Stimulated activated CD4-positive, alpha-beta T cell treated with anti-CD3 and anti-CD28 coated beads, Interleukin-4, amount 100 ng/mL, for 48 hours (primary cell): Measurements from ENCODE around the gene KCNMA1.

Source experiments
- DNase-seq, 2 donors: peaks; one replicate each; pipeline ENCODE4 v3.0.0-alpha.2; 2020; ENCODE audit warnings: low read depth in 2 of 2

Gene KCNMA1

GRCh38 chr10:77187376-77187999 is 450.1 kb downstream of the KCNMA1 start:
- DNase-seq: no peak

DNA sequence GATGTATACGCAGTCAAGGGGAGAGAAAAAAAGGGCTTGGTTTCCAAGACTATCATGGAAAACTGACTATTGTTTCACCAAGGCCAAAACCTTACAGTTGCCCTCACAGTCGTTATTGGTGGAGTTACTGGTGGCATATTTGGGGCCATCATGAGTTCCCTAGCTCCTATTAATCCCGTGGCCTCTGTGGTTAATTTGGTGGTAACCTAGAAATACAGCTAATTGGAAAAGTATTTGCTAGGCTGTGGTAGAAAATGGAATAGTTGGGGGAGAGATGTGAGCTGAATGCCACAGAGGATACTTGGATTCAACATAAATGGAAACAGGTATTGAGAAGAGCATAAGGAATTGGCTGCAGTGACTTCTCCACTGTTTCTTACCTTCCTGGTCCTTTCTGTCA is 450.7 kb downstream of the KCNMA1 start:
- no peak for DNase-seq

DNA sequence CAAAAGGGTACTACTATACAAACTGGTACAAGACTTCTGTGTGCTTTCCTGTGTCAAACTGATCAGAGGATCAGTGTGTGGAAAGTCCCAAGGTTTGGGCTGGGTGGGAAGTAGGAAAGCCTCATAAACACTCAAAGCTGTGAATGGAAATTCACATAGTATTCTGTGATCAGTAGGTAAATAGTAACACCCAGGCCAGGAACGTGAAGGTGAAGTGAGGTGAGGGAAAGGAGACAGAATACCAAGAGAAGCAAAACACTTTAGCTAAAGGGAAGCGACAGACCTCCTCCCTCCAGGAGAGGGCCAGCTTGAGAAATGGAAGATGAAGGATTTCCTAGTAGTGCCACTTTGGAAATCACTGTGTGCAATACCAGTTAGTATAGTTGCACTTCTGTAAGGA is 451.9 kb downstream of the KCNMA1 start:
- DNase-seq: no peak

DNA sequence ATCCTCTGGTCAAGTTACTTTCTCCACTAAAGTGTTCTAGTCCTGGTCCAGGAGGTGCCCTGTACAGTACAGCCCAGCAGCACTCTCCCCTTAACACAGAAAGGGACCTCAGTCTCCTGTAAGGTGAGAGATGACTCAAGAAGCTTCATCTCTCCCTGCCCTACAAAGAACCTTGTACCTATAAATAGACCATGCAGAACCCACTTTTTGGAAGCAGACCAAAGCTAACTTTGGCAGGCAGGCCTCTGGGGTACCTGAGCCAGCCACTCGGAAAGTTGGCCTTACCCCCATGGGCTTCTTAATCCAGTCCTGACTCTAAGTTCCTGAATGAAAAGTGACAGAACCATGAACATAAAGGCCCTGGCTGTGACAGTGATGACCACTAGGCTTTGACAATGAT is 454.8 kb downstream of the KCNMA1 start:
- no peak for DNase-seq

- no peak for DNase-seq
These were observed 456.8 kb downstream of the KCNMA1 start for GRCh38 chr10:77180794-77181193.

GRCh38 chr10:77180104-77180503 is 457.5 kb downstream of the KCNMA1 start:
- no peak for DNase-seq

DNA sequence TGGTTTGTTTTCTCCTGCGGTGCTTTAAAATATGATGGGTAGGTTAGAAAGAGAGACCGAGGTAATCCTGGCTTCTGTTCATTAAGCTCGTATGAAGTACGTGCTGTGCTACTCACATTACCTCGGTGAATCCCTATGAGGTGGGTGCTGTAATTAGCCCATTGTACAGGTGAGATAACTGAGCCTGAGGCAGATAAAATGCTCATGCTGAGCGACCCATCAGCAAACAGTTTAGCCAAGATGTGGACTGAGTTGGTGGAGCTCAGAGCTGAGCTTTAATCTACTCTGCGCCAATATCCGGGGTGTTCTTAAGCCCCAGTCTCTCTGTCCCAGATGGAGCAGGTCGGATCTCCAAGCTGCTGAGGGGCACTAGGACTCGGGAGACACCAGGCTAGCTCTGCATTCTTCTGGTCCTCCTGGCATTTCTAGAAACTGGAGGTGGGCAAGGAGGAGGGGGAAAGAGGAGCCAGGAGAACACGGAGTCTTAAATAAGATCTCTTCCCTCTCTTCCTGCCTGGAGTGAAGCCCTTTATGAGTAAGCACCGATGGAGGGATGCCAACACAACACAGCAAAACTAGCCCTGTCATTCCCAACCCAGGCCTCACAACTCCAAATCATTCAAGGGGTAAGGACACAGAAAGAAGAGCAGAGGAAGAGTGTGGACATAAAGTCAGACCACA is 458.5 kb downstream of the KCNMA1 start:
- DNase-seq: no peak

- DNase-seq: no peak
These were observed 460.0 kb downstream of the KCNMA1 start for GRCh38 chr10:77177589-77177988.

GRCh38 chr10:77177161-77177560 is 460.4 kb downstream of the KCNMA1 start:
- DNase-seq: no peak

- DNase-seq: no peak
These were observed 461.4 kb downstream of the KCNMA1 start for GRCh38 chr10:77176232-77176631.

- DNase-seq: no peak
These were observed 461.9 kb downstream of the KCNMA1 start for GRCh38 chr10:77175631-77176222.

DNA sequence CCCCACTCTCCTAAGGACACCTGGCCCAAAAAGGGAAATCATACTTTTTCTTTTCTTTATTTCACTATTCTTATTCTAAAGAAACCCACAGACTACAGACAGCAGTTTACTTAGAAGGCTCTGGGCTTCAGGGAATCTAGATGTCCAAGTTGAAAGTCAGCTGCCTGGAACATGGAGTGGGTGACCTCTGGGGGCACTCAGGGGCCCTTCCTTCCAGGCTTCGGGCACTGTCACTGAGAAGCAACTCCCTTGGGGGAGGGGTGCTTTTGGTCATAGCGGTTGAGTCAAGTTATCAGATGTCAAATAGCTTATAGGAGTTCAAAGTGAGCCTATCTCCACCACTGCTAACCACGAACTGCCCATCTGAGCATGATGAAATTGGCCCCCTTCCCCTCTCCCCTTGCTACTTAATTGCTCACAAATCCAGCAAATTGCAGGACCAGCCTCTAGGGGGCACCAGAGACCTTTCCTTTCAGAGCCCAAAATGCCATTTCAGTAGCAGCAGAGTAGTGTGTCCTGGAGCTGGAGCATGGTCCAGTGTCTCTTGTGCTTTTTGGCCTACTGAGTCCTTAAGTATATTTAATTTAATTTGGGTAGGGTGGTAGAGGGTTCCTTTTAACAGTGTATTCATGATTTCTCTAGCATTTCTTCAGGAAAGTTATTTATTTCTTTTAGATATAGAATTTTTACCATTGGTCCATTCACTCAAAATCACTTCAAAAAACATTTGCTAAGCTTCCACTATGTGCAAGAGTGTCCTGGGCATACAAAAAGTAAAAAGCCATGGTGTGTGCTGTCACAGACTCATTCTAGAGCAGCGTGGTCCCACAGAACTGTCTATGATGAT is 463.8 kb downstream of the KCNMA1 start:
- peak; percentile 50 to 60 for DNase-seq

- no peak for DNase-seq
These were observed 465.5 kb downstream of the KCNMA1 start for GRCh38 chr10:77172086-77172485.

- no peak for DNase-seq
These were observed 468.7 kb downstream of the KCNMA1 start for GRCh38 chr10:77168861-77169260.

DNA sequence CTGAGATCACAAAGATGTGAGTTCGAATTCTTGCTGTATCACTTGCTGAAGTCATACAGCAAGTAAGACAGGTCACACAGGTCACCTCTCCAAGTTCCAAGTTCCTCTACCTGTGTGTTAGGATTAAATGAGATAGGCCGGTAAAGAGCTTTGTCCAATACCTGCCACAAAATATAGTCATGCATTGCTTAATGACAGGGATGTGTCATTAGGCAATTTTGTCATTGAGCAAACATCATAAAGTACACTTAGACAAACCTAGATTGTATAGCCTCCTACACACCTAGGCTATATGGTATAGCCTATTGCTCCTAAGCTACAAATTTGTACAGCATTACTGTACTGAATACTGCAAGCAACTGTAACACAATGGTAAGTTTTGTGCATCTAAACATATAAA is 469.4 kb downstream of the KCNMA1 start:
- no peak for DNase-seq

- peak; percentile 1 to 9 for DNase-seq
These were observed 472.0 kb downstream of the KCNMA1 start for GRCh38 chr10:77165445-77166208.

DNA sequence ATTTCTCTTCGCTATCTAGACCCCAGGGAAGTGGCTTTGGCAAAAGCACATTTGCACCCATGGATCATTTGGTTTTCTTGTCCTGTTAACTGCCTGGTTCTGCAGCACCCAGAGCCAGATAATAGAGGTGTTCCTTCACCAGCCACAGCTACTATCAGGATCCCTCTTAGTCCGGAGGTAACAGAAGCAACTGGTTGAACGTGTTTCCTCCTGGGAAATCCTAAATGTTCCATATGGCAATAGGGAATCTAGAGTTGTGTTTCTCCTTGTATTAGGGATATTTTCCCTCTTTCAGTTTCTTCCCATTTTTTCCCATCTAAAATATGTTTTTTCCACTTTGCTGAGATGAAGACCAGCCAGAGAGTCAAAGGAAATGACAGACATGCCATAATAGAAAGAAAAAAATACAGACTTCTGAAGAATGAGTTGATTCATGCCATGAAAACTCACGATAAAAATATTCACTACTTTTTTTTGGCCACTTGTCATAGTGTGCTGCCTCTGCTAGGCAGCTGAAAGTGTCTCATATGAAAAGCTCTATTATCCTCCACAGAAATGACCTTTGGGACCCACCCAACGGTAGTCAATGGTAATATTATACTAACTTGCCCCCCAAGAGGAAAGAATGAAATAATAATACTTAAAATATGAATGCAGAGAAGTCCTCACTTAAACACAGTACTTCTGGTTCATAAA is 472.8 kb downstream of the KCNMA1 start:
- DNase-seq: no peak

- no peak for DNase-seq
These were observed 473.8 kb downstream of the KCNMA1 start for GRCh38 chr10:77163670-77164348.

GRCh38 chr10:77162697-77163096 is 474.9 kb downstream of the KCNMA1 start:
- no peak for DNase-seq

DNA sequence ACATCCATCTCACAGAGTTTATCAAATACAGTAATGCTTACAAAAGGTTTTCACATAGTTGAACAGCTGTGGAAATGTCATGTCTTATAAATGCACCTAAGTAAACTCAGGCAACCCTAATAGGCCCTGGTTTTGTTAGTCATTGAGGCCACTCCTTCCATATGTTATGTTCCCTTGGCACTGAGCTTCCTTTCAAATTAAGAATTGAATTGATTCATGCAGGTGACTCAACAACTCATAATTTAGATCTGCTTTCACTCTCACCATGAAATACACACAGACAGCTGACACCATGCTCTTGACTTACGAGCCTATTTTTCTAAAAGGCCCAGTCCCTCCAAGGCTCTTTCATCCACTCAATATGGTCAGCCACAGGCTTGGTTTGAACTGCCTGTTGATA is 476.9 kb downstream of the KCNMA1 start:
- no peak for DNase-seq
